NK-92 (cell line): ENCODE data around the gene CPSF4.
"Not testable (repeated sequence)": the region's sequence is repeated elsewhere in the genome, so short reads cannot be mapped to it uniquely, and the experiment has no call there.

Experiments used
- DNase-seq: peaks from one replicate; lab custom pipeline; 2025; ENCODE audit not compliant: unreplicated experiment; lab: John Stamatoyannopoulos, UW

Gene CPSF4

GRCh38 chr7:99408379-99409191, 30.2 kb upstream of the CPSF4 start, which contains the start of the genes BUD31 and PDAP1:
Gene BUD31, plus strand, starts transcription at chr7:99408969. Its CDS starts 2,124 bp downstream, at chr7:99411093.
Gene PDAP1, minus strand, starts transcription at chr7:99408597. Its CDS starts 49 bp downstream, at chr7:99408548.
- peak; percentile 77 for DNase-seq

- DNase-seq = no peak
Observed at GRCh38 chr7:99409192-99409572, 29.6 kb upstream of the CPSF4 start.

GRCh38 chr7:99409806-99410205, 28.9 kb upstream of the CPSF4 start:
- DNase-seq = no peak

- no peak for DNase-seq
Observed at GRCh38 chr7:99410635-99411034, 28.1 kb upstream of the CPSF4 start.

GRCh38 chr7:99415513-99416127, 23.1 kb upstream of the CPSF4 start:
- DNase-seq = not testable (repeated sequence)

- DNase-seq = no peak
Observed at GRCh38 chr7:99418260-99418659, 20.5 kb upstream of the CPSF4 start.

GRCh38 chr7:99419323-99420021, 19.3 kb upstream of the CPSF4 start:
- no peak for DNase-seq

GRCh38 chr7:99420213-99420612, 18.5 kb upstream of the CPSF4 start:
- DNase-seq = no peak

GRCh38 chr7:99420986-99421385, 17.8 kb upstream of the CPSF4 start:
- DNase-seq = no peak

GRCh38 chr7:99422186-99422585, 16.6 kb upstream of the CPSF4 start:
- DNase-seq = no peak

- DNase-seq = no peak
Observed at GRCh38 chr7:99422625-99423024, 16.1 kb upstream of the CPSF4 start.

- DNase-seq = no peak
Observed at GRCh38 chr7:99424932-99425730, 13.6 kb upstream of the CPSF4 start.

- DNase-seq = no peak
Observed at GRCh38 chr7:99428972-99429566, 9.7 kb upstream of the CPSF4 start.

GRCh38 chr7:99429756-99430155, 9.0 kb upstream of the CPSF4 start:
- DNase-seq = no peak

GRCh38 chr7:99431756-99432540, 6.8 kb upstream of the CPSF4 start:
- DNase-seq = not testable (repeated sequence)

- DNase-seq = no peak
Observed at GRCh38 chr7:99433158-99433557, 5.6 kb upstream of the CPSF4 start.

- DNase-seq = no peak
Observed at GRCh38 chr7:99437946-99438572, 684 bp upstream of the CPSF4 start.

- no peak for DNase-seq
Observed at GRCh38 chr7:99440195-99440594, 1.5 kb downstream of the CPSF4 start.

GRCh38 chr7:99446096-99446495, 7.4 kb downstream of the CPSF4 start:
- no peak for DNase-seq
